Umbilical cord (tissue), 2 donors: ENCODE results near the gene KIF22. TPM values are rescaled to one million over a fixed set of nuclear protein-coding genes. Genes with fewer than 3 reads are reported as not detected.

Experiments used
- DNase-seq: peaks from one replicate; pipeline ENCODE4 v3.0.0-alpha.2; 2015; ENCODE audit warnings: low spot score
- total RNA-seq: library from RNA; depleted of rRNA; stranded (reverse); fragments of >200 nt; gene quantifications from one replicate; pipeline ENCODE4 v1.2.3, GENCODE V29; 2014; ENCODE audit warnings: low replicate concordance; ENCODE audit not compliant: insufficient read depth

Gene KIF22
- total RNA-seq, 1 donor from 2014 or later: 25.0 TPM

GRCh38 chr16:29840240-29840639 lies 49.7 kb downstream of the KIF22 start:
- no peak for DNase-seq

- DNase-seq: no peak
Measured at GRCh38 chr16:29841631-29842030, 51.1 kb downstream of the KIF22 start.

DNA sequence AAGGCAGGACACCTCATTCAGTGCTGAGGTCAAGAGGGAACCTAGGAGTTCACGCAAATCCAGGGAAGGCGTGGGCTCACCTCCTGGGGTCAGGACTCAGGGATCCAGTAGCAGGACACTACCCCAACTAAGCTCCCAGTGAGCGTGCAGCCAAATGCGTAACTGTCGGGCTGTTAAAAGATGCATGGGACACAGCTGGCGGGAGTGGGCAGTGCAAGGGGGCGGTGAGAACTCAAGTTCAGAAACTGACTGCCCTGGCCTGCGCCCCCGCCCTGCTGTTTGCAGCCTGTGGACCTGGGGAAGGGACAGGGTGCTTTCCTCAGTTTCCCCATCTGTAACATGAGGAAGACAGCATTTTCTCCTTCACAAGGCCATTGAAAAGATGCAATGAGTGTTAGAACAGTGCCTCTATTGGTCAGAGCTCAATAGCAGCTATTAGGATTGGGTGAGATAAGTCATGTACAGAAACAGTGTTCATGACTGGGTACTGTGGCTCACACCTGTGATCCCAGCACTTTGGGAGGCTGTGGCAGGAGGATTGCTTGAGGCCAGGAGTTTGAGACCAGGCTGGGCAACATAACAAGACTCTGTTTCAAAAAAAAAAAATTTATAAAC lies 52.3 kb downstream of the KIF22 start:
- DNase-seq: no peak

DNA sequence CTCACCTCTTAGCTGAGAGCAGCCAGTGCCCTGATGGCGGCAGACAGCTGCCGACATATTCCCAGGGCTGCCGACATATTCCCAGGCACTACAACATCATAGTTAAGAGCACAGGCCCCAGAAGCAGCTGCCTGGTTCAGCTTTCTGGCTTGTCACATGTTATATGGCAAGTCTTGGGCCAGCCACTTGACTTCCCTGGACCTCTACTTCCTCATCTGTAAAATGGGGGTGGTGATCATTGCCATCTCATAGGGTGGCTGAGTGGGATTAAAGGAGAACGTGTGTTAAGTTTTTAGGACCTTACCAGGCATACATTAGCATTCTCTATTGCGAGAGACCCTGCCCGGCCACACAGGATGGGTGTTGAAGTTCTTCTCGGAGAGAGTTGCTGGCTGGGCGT lies 53.4 kb downstream of the KIF22 start:
- no peak for DNase-seq

DNA sequence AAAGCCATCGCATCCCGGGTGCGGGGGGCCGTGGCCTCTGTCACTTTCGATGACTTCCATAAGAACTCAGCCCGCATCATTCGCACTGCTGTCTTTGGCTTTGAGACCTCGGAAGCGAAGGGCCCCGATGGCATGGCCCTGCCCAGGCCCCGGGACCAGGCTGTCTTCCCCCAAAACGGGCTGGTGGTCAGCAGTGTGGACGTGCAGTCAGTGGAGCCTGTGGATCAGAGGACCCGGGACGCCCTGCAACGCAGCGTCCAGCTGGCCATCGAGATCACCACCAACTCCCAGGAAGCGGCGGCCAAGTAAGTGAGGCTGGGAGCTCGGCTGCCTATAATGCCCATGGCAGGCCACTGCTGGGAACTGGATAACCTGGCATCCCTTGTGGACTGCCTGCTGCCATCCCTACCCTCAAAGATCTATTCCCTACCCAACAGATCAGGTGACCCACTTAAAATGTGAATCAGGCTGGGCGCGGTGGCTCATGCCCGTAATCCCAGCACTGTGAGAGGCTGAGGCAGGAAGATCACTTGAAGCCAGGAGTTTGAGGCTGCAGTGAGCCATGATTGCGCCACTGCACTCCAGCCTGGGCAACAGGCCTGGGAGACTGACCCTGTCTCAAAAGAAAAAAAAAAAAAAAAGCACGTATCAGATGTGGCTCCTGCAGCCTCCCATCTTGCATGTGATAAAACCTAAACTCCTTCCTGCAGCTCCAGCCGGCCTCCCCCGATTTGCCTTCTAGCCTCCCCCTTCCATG lies 54.2 kb downstream of the KIF22 start:
- DNase-seq: peak; percentile 40

- DNase-seq: no peak
Measured at GRCh38 chr16:29845656-29846055, 55.1 kb downstream of the KIF22 start.

DNA sequence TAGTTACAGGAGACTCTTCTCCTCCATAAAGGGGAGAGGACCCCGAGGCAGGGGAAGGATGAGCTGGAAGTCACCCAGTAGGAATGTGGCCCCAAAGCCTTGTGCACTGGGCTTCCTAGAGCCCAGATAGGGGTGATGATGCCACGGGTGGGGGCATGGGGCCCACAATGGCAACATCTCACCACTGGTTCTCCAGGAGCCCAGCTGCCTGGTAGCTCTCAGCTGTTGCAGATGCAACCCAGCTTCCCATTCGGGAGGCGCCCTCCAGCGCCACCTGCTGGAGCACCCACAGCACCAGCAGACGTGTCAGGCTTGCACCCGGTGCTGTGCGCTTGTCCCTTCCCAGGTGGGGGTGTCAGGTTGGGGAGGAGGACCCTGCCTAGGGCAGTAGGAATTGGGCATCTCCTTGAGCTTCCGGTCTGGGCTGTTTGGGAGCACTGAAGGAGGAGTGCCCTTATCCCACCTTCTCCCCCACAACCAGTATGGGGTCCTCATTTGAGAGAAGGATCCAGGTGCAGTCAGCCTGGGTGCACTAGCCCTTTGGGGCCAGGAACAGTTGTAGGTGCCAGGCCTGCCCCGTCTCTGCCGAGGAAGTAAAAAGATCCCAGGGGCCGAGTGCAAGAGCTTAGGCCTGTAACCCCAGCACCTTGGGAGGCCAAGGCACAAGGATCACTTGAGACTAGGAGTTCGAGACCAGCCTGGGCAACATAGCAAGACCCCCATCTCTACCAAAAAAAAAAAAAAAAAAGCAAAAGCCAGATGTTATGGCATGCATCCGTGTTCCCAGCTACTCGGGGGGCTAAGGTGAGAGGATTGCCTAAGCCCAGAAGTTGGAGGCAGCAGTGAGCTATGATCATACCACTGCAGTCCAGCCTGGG lies 58.1 kb downstream of the KIF22 start:
- DNase-seq: peak; percentile 42

- DNase-seq: peak; percentile 47
Measured at GRCh38 chr16:29849505-29849904, 59.0 kb downstream of the KIF22 start.

- no peak for DNase-seq
Measured at GRCh38 chr16:29850998-29851397, 60.4 kb downstream of the KIF22 start.

GRCh38 chr16:29852654-29853053 lies 62.1 kb downstream of the KIF22 start:
- no peak for DNase-seq

DNA sequence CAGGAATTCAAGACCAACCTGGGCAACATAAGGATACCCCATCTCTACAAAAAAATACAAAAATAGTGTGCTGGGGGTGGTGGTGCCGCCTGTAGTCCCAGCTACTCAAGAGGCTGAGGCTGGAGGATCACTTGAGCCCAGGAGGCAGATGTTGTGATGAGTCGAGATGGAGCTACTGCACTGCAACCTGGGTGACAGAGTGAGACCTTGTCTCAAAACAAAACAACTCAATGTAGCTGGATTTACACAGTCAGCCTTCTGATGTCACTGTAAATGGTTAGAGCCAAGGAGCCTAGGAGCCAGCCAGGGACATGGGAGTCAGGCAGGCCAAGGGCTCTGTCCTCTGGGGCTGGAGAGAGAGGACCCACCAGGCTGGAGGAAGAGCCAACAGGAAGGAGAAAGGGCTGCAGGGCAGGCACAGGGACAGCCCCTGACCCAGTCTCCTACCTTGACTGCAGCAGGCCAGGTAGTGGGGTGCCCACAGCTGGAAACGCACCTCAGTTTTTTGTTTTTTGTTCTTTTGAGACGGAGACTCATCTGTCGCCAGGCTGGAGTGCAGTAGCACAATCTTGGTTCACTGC lies 64.1 kb downstream of the KIF22 start:
- no peak for DNase-seq

Other genes starting within 250 kb of the KIF22 start
- gene SPN, start 127.5 kb upstream of the KIF22 start, total RNA-seq: 0.96 TPM
- gene QPRT, start 111.6 kb upstream of the KIF22 start, total RNA-seq: 56.3 TPM
- 0.72 TPM for gene C16orf54, start 44.8 kb upstream of the KIF22 start, total RNA-seq
- gene ZG16, start 12.5 kb upstream of the KIF22 start, total RNA-seq: 2.2 TPM
- gene MAZ, start 15.8 kb downstream of the KIF22 start, total RNA-seq: 103 TPM
- gene PRRT2, start 21.4 kb downstream of the KIF22 start, total RNA-seq: 7.9 TPM
- gene PAGR1, start 25.4 kb downstream of the KIF22 start, total RNA-seq: 13.7 TPM
- 91.7 TPM for gene MVP, start 29.7 kb downstream of the KIF22 start, total RNA-seq
- gene CDIPT, start 72.5 kb downstream of the KIF22 start, total RNA-seq: 68.1 TPM
- gene SEZ6L2, start 108.8 kb downstream of the KIF22 start, total RNA-seq: 12.5 TPM
- gene ASPHD1, start 109.7 kb downstream of the KIF22 start, total RNA-seq: not detected
- gene KCTD13, start 135.5 kb downstream of the KIF22 start, total RNA-seq: 9.4 TPM
- gene TMEM219, start 171.3 kb downstream of the KIF22 start, total RNA-seq: 26.7 TPM
- 31.8 TPM for gene TAOK2, start 183.1 kb downstream of the KIF22 start, total RNA-seq
- 1.4 TPM for gene HIRIP3, start 204.9 kb downstream of the KIF22 start, total RNA-seq
- 8.9 TPM for gene INO80E, start 205.5 kb downstream of the KIF22 start, total RNA-seq
- 0.48 TPM for gene DOC2A, start 220.3 kb downstream of the KIF22 start, total RNA-seq
- 8.9 TPM for gene C16orf92, start 232.4 kb downstream of the KIF22 start, total RNA-seq
- not detected for gene TLCD3B, start 240.5 kb downstream of the KIF22 start, total RNA-seq